Activated CD8-positive, alpha-beta T cell treated with anti-CD3 and anti-CD28 coated beads, Interleukin-2, amount 10 ng/mL, durations not matched to agents 7 days and 5 days (primary cell): ENCODE measurements around the gene ADM2. TPM values are rescaled to one million over a fixed set of nuclear protein-coding genes. Genes with fewer than 3 reads are reported as not detected.
"Not testable (repeated sequence)": the region's sequence is repeated elsewhere in the genome, so short reads cannot be mapped to it uniquely, and the experiment has no call there.

Experiments
- ATAC-seq: fragments of 150-1000 bp; cut with Tn5 transposase; one replicate; pipeline ENCODE4 v1.10.0; 2021; ENCODE audit warnings: moderate library complexity
- CTCF ChIA-PET: fragments of 350-600 bp; sonication (Branson Sonifier 250); formaldehyde crosslinking; loops from one replicate; lab custom pipeline; 2021; ENCODE audit warnings: antibody characterized with exemption; lab: Charles Lee
- POLR2A ChIA-PET: fragments of 350-600 bp; sonication (Branson Sonifier 250); formaldehyde crosslinking; loops from one replicate; lab custom pipeline; 2021; ENCODE audit warnings: antibody characterized with exemption; lab: Charles Lee
- DNase-seq: peaks from one replicate; pipeline ENCODE4 v3.0.0-alpha.2; 2020
- H3K27ac Mint-ChIP-seq: one replicate; pipeline ENCODE4 v1.8.0; 2021; ENCODE audit warnings: mild to moderate bottlenecking, mixed read lengths
- H3K27me3 Mint-ChIP-seq: one replicate; pipeline ENCODE4 v1.8.0; 2021; ENCODE audit warnings: low read depth, mixed read lengths
- H3K36me3 Mint-ChIP-seq: one replicate; pipeline ENCODE4 v1.8.0; 2021; ENCODE audit warnings: low read depth, mixed read lengths
- H3K4me1 Mint-ChIP-seq: one replicate; pipeline ENCODE4 v1.8.0; 2021; ENCODE audit warnings: low read depth, mixed read lengths
- H3K4me3 Mint-ChIP-seq: one replicate; pipeline ENCODE4 v1.8.0; 2021; ENCODE audit warnings: mild to moderate bottlenecking, mixed read lengths
- H3K9me3 Mint-ChIP-seq: one replicate; pipeline ENCODE4 v1.8.0; 2022; ENCODE audit warnings: mixed read lengths; ENCODE audit not compliant: insufficient read depth
- total RNA-seq, 2 experiments: library from RNA; stranded (reverse); gene quantifications; one replicate each; pipeline ENCODE4 v1.2.3, GENCODE V29; 2021

The ADM2 gene
- total RNA-seq, 2 experiments from 2014 or later, result 4.1 to 4.2 TPM

DNA sequence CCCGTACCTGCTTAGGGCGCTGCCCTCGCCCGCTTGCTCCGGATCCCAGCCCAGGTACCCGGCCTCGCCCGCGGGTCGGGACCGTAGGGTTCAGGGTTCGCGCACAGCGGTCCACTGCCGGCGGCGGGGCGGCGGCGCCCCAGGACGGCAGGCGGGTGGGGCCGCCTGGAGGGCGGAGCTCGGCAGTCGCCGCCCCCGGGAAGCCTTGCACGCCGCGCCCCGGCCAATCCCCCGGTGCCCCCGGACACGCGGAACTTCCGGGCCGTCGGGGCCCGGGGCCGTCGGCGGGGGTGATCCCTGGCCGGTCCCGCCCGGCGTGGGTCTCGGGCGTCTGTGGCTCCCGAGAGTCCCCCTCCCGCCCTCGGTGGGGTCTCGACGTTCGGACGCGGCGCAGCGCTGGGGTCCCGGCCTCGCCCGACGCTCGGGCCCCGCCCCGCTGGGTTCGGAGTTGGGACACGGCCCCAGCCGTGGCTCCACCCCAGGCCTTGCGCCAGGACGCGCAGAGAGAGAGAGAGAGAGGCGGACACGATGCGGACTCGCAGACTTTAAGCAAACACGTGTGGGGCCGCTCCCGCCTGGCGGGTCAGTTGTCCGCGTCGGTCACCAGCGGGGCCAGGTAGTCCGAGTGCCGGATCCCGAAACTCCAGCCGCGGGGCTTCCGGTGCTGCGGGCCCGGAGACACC lies 48.7 kb downstream of the ADM2 start, which contains the start of gene TYMP:
Gene TYMP (minus strand): TSS at position 116 of the 683 bp plus-strand sequence. CDS start 303 bp downstream, outside the sequence.
- Mint-ChIP-seq H3K36me3 (peaks cover 37% of the 10 kb centered on the region), H3K27ac (peak within 1 kb of the TSS; percentile 100), H3K27me3 (no peaks in the 10 kb centered on the region), H3K9me3 (no peaks in the 10 kb centered on the region), H3K4me3 (peak within 1 kb of the TSS; percentile 94), H3K4me1 (peaks cover 51% of the 10 kb centered on the region)
- POLR2A ChIA-PET, result interaction anchor here (0.6 to 8.7 kb wide), 10 partner anchors 9 to 169 kb away, joined by 3 to 335 read pairs (median 4); partner anchors contain the start of genes KLHDC7B, LMF2, NCAPH2 and SYCE3
- peak; percentile 32 for ATAC-seq
- CTCF ChIA-PET, result interaction anchor here (1.0 to 6.5 kb wide), 3 partner anchors 8 to 33 kb away, joined by 5 to 116 read pairs (median 7); partner anchors contain the start of gene SYCE3
- DNase-seq, result peak; percentile 85

DNA sequence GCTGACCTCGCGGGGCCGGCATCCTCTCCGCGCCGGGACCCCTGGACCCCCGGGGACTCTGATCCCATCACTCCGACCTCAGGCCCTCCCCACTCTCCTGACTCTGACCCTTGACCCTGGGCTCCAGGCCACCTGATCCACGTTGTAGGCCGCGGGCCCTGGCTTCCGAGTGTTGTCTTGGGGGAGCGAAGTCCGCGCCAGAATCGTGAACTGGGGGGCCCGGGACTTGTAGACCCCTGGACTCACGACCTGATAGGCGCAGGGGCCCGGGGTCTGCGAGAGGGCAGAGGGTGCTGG lies 49.2 kb downstream of the ADM2 start:
- peaks cover 37% of the 10 kb centered on the region for H3K36me3 Mint-ChIP-seq
- no peak for DNase-seq
- H3K27ac Mint-ChIP-seq, result peak overlapping the region; percentile 100
- CTCF ChIA-PET, result no interaction called here
- POLR2A ChIA-PET, result interaction anchor here (0.6 to 8.7 kb wide), 8 partner anchors 8 to 340 kb away, joined by 3 to 335 read pairs (median 10); partner anchors contain the start of genes CHKB, KLHDC7B and SYCE3
- ATAC-seq, result peak; percentile 4
- H3K4me3 Mint-ChIP-seq, result peak overlapping the region; percentile 94
- peaks cover 51% of the 10 kb centered on the region for H3K4me1 Mint-ChIP-seq
- H3K9me3 Mint-ChIP-seq, result no peaks in the 10 kb centered on the region
- no peaks in the 10 kb centered on the region for H3K27me3 Mint-ChIP-seq

DNA sequence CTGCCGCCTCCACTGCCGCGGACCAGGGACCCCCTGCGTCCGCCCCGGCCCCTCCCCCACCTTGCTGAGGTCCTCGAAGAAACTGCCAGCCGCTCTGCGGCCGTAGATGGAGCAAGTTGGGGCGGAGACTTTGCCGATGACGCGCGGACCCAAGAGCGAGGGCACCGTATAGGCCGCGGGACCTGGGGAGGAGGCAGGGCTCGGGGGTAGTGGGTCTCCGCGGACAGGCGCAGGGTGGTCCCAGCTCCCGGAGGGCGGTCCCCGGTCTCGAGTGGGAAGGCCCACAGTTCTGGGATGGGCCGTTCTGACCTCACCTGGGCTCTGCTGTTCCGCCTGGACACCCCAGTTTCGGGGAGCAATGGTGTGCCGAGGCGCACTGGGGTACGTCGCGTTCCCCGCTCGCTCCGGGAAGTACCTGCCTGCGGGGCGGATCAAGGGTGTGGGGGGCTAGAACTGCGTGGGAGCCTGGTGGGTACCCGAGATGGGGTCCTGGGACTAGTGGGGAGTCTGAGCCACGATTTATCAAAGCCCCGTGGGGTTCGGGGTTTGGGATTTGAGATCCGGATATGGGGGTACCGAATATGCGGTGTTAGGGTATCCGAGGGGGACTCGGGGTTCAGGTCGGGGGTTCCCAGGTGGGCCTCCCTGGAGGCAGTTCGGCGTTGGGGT lies 49.7 kb downstream of the ADM2 start:
- Mint-ChIP-seq H3K27me3 (no peaks in the 10 kb centered on the region), H3K27ac (peak overlapping the region; percentile 100), H3K4me1 (peaks cover 51% of the 10 kb centered on the region), H3K36me3 (peaks cover 37% of the 10 kb centered on the region), H3K4me3 (peak overlapping the region; percentile 94), H3K9me3 (no peaks in the 10 kb centered on the region)
- DNase-seq (peak; percentile 92), ATAC-seq (peak; percentile 47)
- CTCF ChIA-PET, result interaction anchor here (1.1 kb wide), 1 partner anchor 90 kb away, joined by 3 read pairs; no protein-coding TSS in a partner anchor
- POLR2A ChIA-PET, result interaction anchor here (0.6 to 8.7 kb wide), 11 partner anchors 8 to 340 kb away, joined by 3 to 335 read pairs (median 5); partner anchors contain the start of genes CHKB, KLHDC7B and SYCE3

DNA sequence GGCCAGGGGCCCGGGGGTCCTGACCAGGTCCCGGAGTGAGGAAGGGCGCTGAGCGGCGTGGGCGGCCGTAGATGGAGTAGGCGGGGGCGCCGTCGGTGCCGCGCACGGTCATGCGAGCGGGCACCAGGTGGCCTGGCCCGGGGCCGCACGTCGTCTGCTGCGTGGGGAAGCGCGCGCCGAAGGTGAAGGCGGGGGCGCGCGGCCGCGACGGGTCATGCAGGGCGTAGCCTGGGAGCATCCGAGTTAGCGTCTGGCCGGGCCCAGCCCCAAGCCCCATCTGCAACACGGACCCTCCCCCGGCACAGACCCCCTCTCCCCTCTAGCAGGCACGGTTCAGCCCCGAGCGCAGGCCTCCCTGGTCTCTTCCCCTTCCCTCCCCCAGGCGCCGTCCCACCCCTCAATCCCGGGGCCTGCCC lies 50.2 kb downstream of the ADM2 start:
- peak overlapping the region; percentile 94 for H3K4me3 Mint-ChIP-seq
- peak overlapping the region; percentile 100 for H3K27ac Mint-ChIP-seq
- H3K4me1 Mint-ChIP-seq, result peaks cover 55% of the 10 kb centered on the region
- H3K9me3 Mint-ChIP-seq, result no peaks in the 10 kb centered on the region
- DNase-seq (peak; percentile 84), ATAC-seq (peak; percentile 32)
- ChIA-PET POLR2A (interaction anchor here (0.8 to 8.7 kb wide), 9 partner anchors 7 to 341 kb away, joined by 3 to 335 read pairs (median 6); partner anchors contain the start of genes CHKB, KLHDC7B and SYCE3), CTCF (interaction anchor here (1.0 to 1.1 kb wide), 2 partner anchors 9 to 89 kb away, joined by 3 read pairs; no protein-coding TSS in a partner anchor)
- H3K27me3 Mint-ChIP-seq, result no peaks in the 10 kb centered on the region
- H3K36me3 Mint-ChIP-seq, result peaks cover 37% of the 10 kb centered on the region

DNA sequence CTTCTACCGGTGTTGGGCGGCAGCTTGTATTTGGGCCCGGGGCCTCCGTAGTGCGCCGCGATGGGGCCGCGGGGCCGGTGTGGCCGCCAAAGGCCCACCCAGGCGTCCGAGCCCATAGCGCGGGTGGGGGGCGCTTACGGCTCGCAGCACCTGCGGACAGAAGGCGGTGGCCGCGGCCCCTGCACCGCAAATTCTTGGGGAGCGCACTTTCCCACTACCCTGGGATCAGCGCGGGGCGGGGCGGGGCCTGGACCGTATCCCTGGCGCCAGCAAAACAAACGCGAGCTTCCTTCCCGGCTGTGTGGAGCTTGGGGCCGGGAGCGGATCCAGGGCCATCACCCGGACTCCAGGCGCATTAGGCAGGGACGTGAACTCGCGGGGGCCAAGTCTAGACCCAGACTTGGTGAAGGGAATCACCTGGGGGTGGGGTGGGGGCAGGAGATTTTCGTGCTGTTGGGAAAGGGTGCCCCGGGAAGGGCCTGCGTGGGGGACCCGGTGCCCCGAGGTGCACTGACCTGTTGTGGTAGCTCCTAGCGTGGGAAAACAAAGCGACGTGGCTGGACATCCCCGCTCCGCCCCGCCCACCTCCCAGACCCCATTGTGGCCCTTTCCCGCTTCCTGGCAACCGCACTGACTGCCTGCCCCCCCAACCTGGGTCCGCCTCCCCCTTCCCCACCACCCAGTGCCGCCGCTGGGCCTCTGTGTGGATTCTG lies 50.8 kb downstream of the ADM2 start:
- ATAC-seq, result no peak
- Mint-ChIP-seq H3K9me3 (no peaks in the 10 kb centered on the region), H3K36me3 (peaks cover 33% of the 10 kb centered on the region), H3K4me3 (peak overlapping the region; percentile 94), H3K27me3 (no peaks in the 10 kb centered on the region), H3K4me1 (peaks cover 53% of the 10 kb centered on the region), H3K27ac (peak overlapping the region; percentile 100)
- CTCF ChIA-PET, result interaction anchor here (1.0 to 1.1 kb wide), 3 partner anchors 9 to 89 kb away, joined by 3 to 5 read pairs (median 3); no protein-coding TSS in a partner anchor
- POLR2A ChIA-PET, result interaction anchor here (0.8 to 8.7 kb wide), 9 partner anchors 7 to 341 kb away, joined by 3 to 335 read pairs (median 6); partner anchors contain the start of genes CHKB, KLHDC7B and SYCE3
- DNase-seq, result no peak

DNA sequence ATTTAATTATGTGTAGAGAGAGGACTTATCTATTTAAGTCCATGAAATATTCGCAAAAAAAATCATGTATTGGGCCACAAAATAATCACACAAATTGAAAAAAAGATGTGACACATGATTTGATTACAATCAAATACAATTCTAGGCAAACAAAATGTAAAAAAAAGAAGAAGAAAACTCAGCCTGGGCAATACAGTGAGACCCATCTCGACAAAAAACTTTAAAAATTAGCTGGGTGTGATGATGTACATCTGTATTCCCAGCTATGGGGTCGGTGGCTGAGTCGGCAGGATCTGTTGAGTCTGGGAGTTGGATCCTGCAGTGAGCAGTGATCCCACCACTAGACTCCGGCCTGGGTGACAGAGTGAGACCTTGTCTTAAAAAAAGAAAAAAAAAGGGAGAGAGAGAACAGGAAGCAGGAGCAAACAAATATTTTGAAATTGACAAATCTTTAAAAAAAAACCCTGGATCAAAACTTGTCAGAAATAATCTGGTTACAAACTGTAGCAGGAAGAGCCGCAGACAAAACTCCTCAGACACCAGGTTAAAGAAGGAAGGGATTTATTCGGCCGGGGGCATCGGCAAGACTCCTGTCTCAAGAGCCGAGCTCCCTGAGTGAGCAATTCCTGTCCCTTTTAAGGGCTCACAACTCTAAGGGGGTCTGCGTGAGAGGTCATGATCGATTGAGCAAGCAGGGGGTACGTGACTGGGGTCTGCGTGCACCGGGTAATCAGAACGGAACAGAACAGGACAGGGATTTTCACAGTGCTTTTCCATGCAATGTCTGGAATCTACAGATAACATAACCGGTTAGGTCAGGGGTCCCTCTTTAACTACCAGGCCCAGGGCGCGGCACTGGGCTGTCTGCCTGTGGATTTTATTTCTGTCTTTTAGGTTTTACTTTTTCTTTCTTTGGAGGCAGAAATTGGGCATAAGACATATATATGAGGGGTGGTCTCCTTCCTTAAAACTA lies 51.8 kb downstream of the ADM2 start:
- Mint-ChIP-seq H3K9me3 (no peaks in the 10 kb centered on the region), H3K4me3 (peak overlapping the region; percentile 94), H3K36me3 (peaks cover 28% of the 10 kb centered on the region), H3K27ac (peak overlapping the region; percentile 100), H3K27me3 (no peaks in the 10 kb centered on the region), H3K4me1 (peaks cover 48% of the 10 kb centered on the region)
- POLR2A ChIA-PET, result interaction anchor here (0.7 to 8.7 kb wide), 6 partner anchors 6 to 88 kb away, joined by 3 to 335 read pairs (median 20); partner anchors contain the start of genes KLHDC7B and SYCE3
- CTCF ChIA-PET, result interaction anchor here (1.0 kb wide), 2 partner anchors 8 to 88 kb away, joined by 3 to 5 read pairs; no protein-coding TSS in a partner anchor
- ATAC-seq (no peak), DNase-seq (no peak)

DNA sequence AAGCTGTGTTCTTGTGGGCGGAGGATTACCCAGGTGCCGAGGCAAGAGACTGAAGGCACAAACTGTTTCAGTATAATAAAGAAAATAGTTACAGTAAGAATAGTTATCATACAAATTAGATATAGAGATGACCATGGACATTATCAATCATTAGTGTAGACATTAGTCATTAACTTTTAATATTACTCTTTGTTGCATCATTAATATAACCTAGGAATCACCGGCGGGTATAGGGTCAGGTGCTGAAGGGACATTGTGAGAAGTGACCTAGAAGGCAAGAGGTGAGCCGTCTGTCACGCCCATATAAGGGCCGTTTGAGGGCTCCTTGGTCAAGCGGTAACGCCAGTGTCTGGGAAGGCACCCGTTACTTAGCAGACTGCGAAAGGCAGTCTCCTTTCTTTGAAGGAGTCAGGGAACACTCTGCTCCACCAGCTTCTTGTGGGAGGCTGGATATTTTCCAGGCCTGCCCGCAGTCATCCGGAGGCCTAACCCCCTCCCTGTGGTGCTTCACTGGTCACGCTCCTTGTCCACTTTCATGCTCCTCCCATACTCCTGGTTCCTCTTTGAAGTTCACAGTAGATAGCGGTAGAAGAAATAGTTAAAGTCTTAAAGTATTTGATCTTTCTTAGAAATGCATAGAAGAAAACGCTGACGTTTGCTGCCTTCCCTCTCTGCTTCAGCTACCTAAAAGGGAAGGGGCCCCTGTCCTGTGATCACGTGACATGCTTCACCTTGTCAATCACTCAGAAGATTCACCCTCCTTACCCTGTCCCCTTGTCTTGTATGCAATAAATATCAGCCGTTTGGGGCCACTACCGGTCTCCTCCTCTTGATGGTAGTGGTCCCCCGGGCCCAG lies 52.7 kb downstream of the ADM2 start:
- H3K4me1 Mint-ChIP-seq, result peaks cover 44% of the 10 kb centered on the region
- not testable (repeated sequence) for ATAC-seq, H3K9me3 Mint-ChIP-seq, H3K27me3 Mint-ChIP-seq
- peak overlapping the region; percentile 100 for H3K27ac Mint-ChIP-seq
- H3K4me3 Mint-ChIP-seq, result peak overlapping the region; percentile 5
- ChIA-PET POLR2A (interaction anchor here (3.1 to 7.1 kb wide), 2 partner anchors 13 to 14 kb away, joined by 11 to 142 read pairs; partner anchors contain the start of gene KLHDC7B), CTCF (interaction anchor here (7.8 kb wide), 1 partner anchor 7 kb away, joined by 116 read pairs; the partner anchor contains the start of genes SCO2 and TYMP)
- H3K36me3 Mint-ChIP-seq, result peaks cover 20% of the 10 kb centered on the region
- DNase-seq, result peak; percentile 24

DNA sequence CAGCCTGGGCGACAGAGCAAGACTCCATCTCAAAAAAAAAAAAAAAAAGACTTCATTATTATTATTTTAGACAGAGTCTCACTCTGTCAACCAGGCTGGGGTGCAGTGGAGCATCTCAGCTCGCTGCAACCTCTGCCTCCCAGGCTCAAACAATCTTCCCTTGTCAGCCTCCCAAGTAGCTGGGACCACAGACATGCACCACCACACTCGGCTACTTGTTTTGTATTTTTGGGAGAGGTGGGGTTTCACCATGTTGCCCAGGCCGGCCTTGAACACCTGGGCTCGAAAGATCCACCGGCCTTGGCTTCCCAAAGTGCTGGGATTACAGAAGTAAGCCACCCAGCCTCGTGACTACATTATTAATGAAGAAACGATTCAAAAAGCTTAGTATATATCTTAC lies 53.8 kb downstream of the ADM2 start:
- no peak for ATAC-seq
- Mint-ChIP-seq H3K27ac (no peak overlapping the region), H3K4me1 (peaks cover 52% of the 10 kb centered on the region), H3K36me3 (peaks cover 26% of the 10 kb centered on the region), H3K9me3 (no peaks in the 10 kb centered on the region), H3K27me3 (no peaks in the 10 kb centered on the region), H3K4me3 (no peak overlapping the region)
- ChIA-PET CTCF (interaction anchor here (7.1 to 7.8 kb wide), 2 partner anchors 8 to 86 kb away, joined by 39 to 116 read pairs; partner anchors contain the start of genes SCO2 and TYMP), POLR2A (interaction anchor here (1.2 to 8.4 kb wide), 3 partner anchors 7 to 28 kb away, joined by 4 to 335 read pairs (median 11); partner anchors contain the start of genes LMF2, SCO2 and TYMP)
- DNase-seq, result no peak
